Gastroesophageal sphincter (tissue), 4 donors: Measurements from ENCODE around the gene EIF6. TPM values are rescaled to one million over a fixed set of nuclear protein-coding genes. Genes with fewer than 3 reads are reported as not detected.

Experiments
- ATAC-seq: fragments of 150-250 bp; one replicate; pipeline ENCODE4 v1.9.1; 2016; ENCODE audit warnings: mild to moderate bottlenecking, moderate library complexity
- H3K27ac ChIP-seq, 4 donors: fragments of 200-600 bp; sonication (generic) in 3 of 4; 1 replicate in 3 of 4; 2 replicates in 1 of 4; pipeline ENCODE4 v1.5.1; 2016 to 2019
- H3K27me3 ChIP-seq: fragments of 200-600 bp; sonication (generic); one replicate; pipeline ENCODE4 v1.5.1; 2019
- H3K36me3 ChIP-seq, 2 donors: fragments of 200-600 bp; sonication (generic); one replicate each; pipeline ENCODE4 v1.5.1; 2019; ENCODE audit warnings: control low read depth in 1 of 2
- H3K4me1 ChIP-seq, 3 donors: fragments of 200-600 bp; sonication (generic); 1 replicate in 2 of 3; 2 replicates in 1 of 3; pipeline ENCODE4 v1.5.1; 2016 to 2019; ENCODE audit warnings: control low read depth in 2 of 3
- H3K4me3 ChIP-seq, 2 donors: fragments of 200-600 bp; sonication (generic); one replicate each; pipeline ENCODE4 v1.5.1; 2019; ENCODE audit warnings: mild to moderate bottlenecking in 1 of 2, moderate library complexity in 1 of 2
- H3K9me3 ChIP-seq, 3 donors: fragments of 200-600 bp; sonication (generic); one replicate each; pipeline ENCODE4 v1.5.1; 2017 to 2019; ENCODE audit warnings: control low read depth in 2 of 3
- EP300 ChIP-seq: sonication (generic); formaldehyde crosslinking; IDR thresholded peaks from one replicate; pipeline ENCODE4 v1.6.1; 2017; ENCODE audit warnings: antibody characterized with exemption, mild to moderate bottlenecking
- POLR2A ChIP-seq, 2 donors: fragments of 450-650 bp; IDR thresholded peaks; one replicate each; pipeline ENCODE4 v1.6.1; 2017; ENCODE audit warnings: antibody characterized with exemption in 2 of 2, mild to moderate bottlenecking in 2 of 2, moderate library complexity in 1 of 2
- POLR2AphosphoS5 ChIP-seq: sonication (generic); formaldehyde crosslinking; IDR thresholded peaks from one replicate; pipeline ENCODE4 v1.6.1; 2017; ENCODE audit warnings: antibody characterized with exemption
- WGBS, 2 donors: methylation state at CpG; one replicate each; pipeline ENCODE4 v1.1.5; 2018; ENCODE audit warnings: low coverage in 1 of 2; 5-methylcytosine and 5-hydroxymethylcytosine counted together
- total RNA-seq, 4 donors: library from RNA; depleted of rRNA; stranded (reverse); fragments of >200 nt; gene quantifications; one replicate each; pipeline ENCODE4 v1.1.0, GENCODE V29; 2016
- TF ChIP-seq, protein P1 (sequence below), 4 experiments: fragments of 200-600 bp in 2 of 4; fragments of 450-650 bp in 2 of 4; sonication (generic) in 1 of 4; IDR thresholded peaks; one replicate each; pipeline ENCODE4 v1.5.1; 2017 to 2019; ENCODE audit warnings: antibody characterized with exemption in 4 of 4, mild to moderate bottlenecking in 2 of 4, moderate library complexity in 2 of 4

Gene EIF6
- total RNA-seq, 4 donors from 2014 or later, result 66.0 to 92.4 (median 80.8) TPM

DNA sequence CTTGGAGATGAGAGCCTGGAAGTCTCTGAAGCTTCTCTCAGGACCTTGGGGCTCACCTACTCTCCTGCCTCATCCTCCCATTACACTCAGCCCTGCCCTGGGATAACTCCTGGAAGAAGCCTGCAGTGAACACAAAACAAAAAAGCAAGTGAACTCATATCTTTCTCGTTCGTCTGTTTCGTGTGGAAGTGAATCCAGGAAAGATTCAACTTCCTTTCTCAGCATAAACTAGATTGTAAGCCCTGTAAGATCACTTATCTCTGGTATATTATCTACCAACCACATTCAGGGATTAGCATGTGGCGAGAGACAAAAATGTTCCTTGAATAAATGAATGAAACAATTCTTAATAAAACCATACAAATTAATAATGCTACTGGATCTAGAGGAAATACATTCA is 44.1 kb upstream of the EIF6 start:
- Histone ChIP-seq H3K4me1 (peaks cover 2 to 26% (median 4%) of the 10 kb centered on the region in 3 donors), H3K9me3 (no peaks in the 10 kb centered on the region)
- WGBS, 2 donors, result 84 to 86% methylated on average over 2 to 4 of the region's 4 CpGs

DNA sequence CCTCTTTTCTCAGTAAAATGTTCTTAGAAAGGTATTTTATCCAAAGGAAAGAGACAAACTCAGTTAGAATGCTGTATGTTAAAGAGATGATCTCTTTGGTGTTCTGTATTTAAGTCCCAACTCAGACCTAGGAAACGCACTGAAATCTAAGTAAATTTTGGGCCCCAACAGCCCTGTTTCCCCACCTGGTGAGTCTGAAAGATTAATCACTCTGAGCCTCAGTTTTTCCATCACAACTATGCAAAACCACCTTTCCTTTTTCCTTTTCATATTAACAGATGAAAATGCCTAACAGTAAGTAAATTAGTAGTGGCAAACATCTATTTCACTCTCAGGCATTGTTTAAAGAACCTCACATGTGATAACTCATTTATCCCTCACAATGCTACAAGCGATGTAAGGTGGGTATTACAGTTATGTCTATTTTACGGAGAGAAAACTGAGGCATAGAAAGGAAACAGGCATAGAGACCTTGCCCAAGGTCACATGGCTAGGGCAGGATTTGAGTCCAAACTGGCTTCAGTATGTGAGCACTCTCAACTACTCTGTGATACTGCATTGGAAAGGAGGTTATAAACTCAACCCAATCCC is 43.6 kb upstream of the EIF6 start:
- no peak for ATAC-seq
- peaks cover 0 to 21% (median 0%) of the 10 kb centered on the region in 3 donors for H3K4me1 ChIP-seq
- no peaks in the 10 kb centered on the region for H3K36me3 ChIP-seq
- WGBS, 2 donors, result 91 to 100% methylated on average over 1 to 3 of the region's 3 CpGs
- no peak overlapping the region for H3K27ac ChIP-seq
- no peaks in the 10 kb centered on the region for H3K9me3 ChIP-seq
- H3K27me3 ChIP-seq, result no peaks in the 10 kb centered on the region
- H3K4me3 ChIP-seq, result no peak overlapping the region
- TF ChIP-seq, protein P1, sequence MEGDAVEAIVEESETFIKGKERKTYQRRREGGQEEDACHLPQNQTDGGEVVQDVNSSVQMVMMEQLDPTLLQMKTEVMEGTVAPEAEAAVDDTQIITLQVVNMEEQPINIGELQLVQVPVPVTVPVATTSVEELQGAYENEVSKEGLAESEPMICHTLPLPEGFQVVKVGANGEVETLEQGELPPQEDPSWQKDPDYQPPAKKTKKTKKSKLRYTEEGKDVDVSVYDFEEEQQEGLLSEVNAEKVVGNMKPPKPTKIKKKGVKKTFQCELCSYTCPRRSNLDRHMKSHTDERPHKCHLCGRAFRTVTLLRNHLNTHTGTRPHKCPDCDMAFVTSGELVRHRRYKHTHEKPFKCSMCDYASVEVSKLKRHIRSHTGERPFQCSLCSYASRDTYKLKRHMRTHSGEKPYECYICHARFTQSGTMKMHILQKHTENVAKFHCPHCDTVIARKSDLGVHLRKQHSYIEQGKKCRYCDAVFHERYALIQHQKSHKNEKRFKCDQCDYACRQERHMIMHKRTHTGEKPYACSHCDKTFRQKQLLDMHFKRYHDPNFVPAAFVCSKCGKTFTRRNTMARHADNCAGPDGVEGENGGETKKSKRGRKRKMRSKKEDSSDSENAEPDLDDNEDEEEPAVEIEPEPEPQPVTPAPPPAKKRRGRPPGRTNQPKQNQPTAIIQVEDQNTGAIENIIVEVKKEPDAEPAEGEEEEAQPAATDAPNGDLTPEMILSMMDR (IDR thresholded peaks at IDR 0.05), result no peak
- TF ChIP-seq POLR2AphosphoS5 (no peak), POLR2A (IDR thresholded peaks at IDR 0.05) (no peak), EP300 (no peak)

More for the DNA sequence above, 44.1 kb upstream of the EIF6 start:
- no peak for ATAC-seq
- no peak overlapping the region for H3K27ac ChIP-seq
- TF ChIP-seq POLR2AphosphoS5, result no peak
- H3K4me3 ChIP-seq, result no peak overlapping the region
- no peaks in the 10 kb centered on the region for H3K27me3 ChIP-seq
- H3K36me3 ChIP-seq, result no peaks in the 10 kb centered on the region

GRCh38 chr20:35327074-35327976 is 42.8 kb upstream of the EIF6 start:
- TF ChIP-seq EP300 (no peak), POLR2AphosphoS5 (no peak), POLR2A (IDR thresholded peaks at IDR 0.05) (no peak)
- TF ChIP-seq, protein P1 (IDR thresholded peaks at IDR 0.05), result no peak
- no peak overlapping the region for H3K27ac ChIP-seq
- WGBS, 2 donors, result 95 to 96% methylated on average over 3 to 4 of the region's 4 CpGs
- no peaks in the 10 kb centered on the region for H3K27me3 ChIP-seq
- no peaks in the 10 kb centered on the region for H3K9me3 ChIP-seq
- H3K36me3 ChIP-seq, result no peaks in the 10 kb centered on the region
- H3K4me1 ChIP-seq, result peaks cover 0 to 13% (median 0%) of the 10 kb centered on the region in 3 donors
- no peak overlapping the region for H3K4me3 ChIP-seq
- ATAC-seq, result no peak

GRCh38 chr20:35326740-35327073 is 42.1 kb upstream of the EIF6 start:
- no peak for ATAC-seq
- WGBS, 2 donors, result 83 to 97% methylated on average over 3 of the region's 3 CpGs
- Histone ChIP-seq H3K9me3 (no peaks in the 10 kb centered on the region), H3K4me3 (no peak overlapping the region), H3K4me1 (peaks cover 0 to 9% (median 0%) of the 10 kb centered on the region in 3 donors), H3K27me3 (no peaks in the 10 kb centered on the region), H3K36me3 (no peaks in the 10 kb centered on the region), H3K27ac (no peak overlapping the region)
- TF ChIP-seq POLR2A (IDR thresholded peaks at IDR 0.05) (no peak), POLR2AphosphoS5 (no peak), EP300 (no peak)
- TF ChIP-seq, protein P1 (IDR thresholded peaks at IDR 0.05), result no peak

- Histone ChIP-seq H3K36me3 (no peaks in the 10 kb centered on the region), H3K27ac (no peak overlapping the region), H3K9me3 (no peaks in the 10 kb centered on the region), H3K4me3 (no peak overlapping the region), H3K27me3 (no peaks in the 10 kb centered on the region), H3K4me1 (peaks cover 0 to 9% (median 0%) of the 10 kb centered on the region in 3 donors)
- no peak for ATAC-seq
- TF ChIP-seq EP300 (no peak), POLR2A (IDR thresholded peaks at IDR 0.05) (no peak), POLR2AphosphoS5 (no peak)
- TF ChIP-seq, protein P1 (IDR thresholded peaks at IDR 0.05), result no peak
- 79 to 81% methylated on average over 9 to 10 of the region's 11 CpGs for WGBS, 2 donors
These were observed 41.6 kb upstream of the EIF6 start for GRCh38 chr20:35326021-35326739.
